A673 (cell line): Measurements from ENCODE around the gene TES. TPM values are rescaled to one million over a fixed set of nuclear protein-coding genes. Genes with fewer than 3 reads are reported as not detected.

Experiments used
- BruUV-seq: library from RNA; stranded (reverse); fragments of 400-500 nt; replicated peaks from 2 replicates; lab custom pipeline; 2021; lab: Mats Ljungman, UMichigan
- CTCF ChIA-PET: fragments of 300-600 bp; sonication (Branson Sonifier 250); formaldehyde crosslinking; loops from one replicate; lab custom pipeline; 2022; ENCODE audit warnings: antibody characterized with exemption; lab: Charles Lee
- POLR2A ChIA-PET: fragments of 300-600 bp; sonication (Branson Sonifier 250); formaldehyde crosslinking; loops from one replicate; lab custom pipeline; 2022; ENCODE audit warnings: antibody characterized with exemption; ENCODE audit not compliant: low non-redundant PET; lab: Charles Lee
- DNase-seq: peaks from one replicate; pipeline ENCODE4 v3.0.0-alpha.2; 2015; ENCODE audit warnings: low spot score
- H3K27ac ChIP-seq: fragments of 200-600 bp; sonication (generic); 2 replicates; pipeline ENCODE4 v1.5.1; 2016; ENCODE audit warnings: mixed run types, low read depth, mild to moderate bottlenecking, mixed read lengths, antibody characterized with exemption, low read length; ENCODE audit not compliant: poor library complexity, severe bottlenecking
- H3K27me3 ChIP-seq: fragments of 200-600 bp; sonication (generic); replicated peaks from 2 replicates; pipeline ENCODE4 v1.6.1; 2017; ENCODE audit warnings: mixed run types, low read depth, mild to moderate bottlenecking, mixed read lengths, antibody characterized with exemption, low read length; ENCODE audit not compliant: insufficient read depth, poor library complexity
- H3K36me3 ChIP-seq: fragments of 200-600 bp; sonication (generic); 2 replicates; pipeline ENCODE4 v1.6.1; 2016; ENCODE audit warnings: mixed run types, mild to moderate bottlenecking, mixed read lengths, antibody characterized with exemption, low read length; ENCODE audit not compliant: insufficient read depth, poor library complexity, severe bottlenecking
- H3K4me1 ChIP-seq: fragments of 200-600 bp; sonication (generic); 2 replicates; pipeline ENCODE4 v1.6.1; 2017; ENCODE audit warnings: mixed run types, mild to moderate bottlenecking, mixed read lengths, antibody characterized with exemption, low read length; ENCODE audit not compliant: insufficient read depth, poor library complexity, severe bottlenecking
- H3K4me3 ChIP-seq: fragments of 200-600 bp; sonication (generic); 2 replicates; pipeline ENCODE4 v1.5.1; 2016; ENCODE audit warnings: low read depth, mixed run types, mild to moderate bottlenecking, mixed read lengths, low read length; ENCODE audit not compliant: poor library complexity, severe bottlenecking
- H3K9me3 ChIP-seq: fragments of 200-600 bp; sonication (generic); 2 replicates; pipeline ENCODE4 v1.6.1; 2016; ENCODE audit warnings: mixed run types, low read depth, mild to moderate bottlenecking, mixed read lengths, antibody characterized with exemption, low read length; ENCODE audit not compliant: poor library complexity, severe bottlenecking
- EZH2 ChIP-seq: fragments of 200-600 bp; sonication (generic); IDR thresholded peaks from 2 replicates; pipeline ENCODE4 v1.6.1; 2017; ENCODE audit warnings: borderline replicate concordance, low read depth, mild to moderate bottlenecking, mixed read lengths, antibody characterized with exemption, low read length; ENCODE audit not compliant: poor library complexity, severe bottlenecking
- intact Hi-C: fragments of 100-400 bp; cut with micrococcal nuclease; formaldehyde crosslinking; loops from one replicate; pipeline ENCODE4 v1.10.0; 2022; ENCODE audit not compliant: unreplicated experiment
- total RNA-seq: library from RNA; stranded (reverse); gene quantifications from 2 replicates; pipeline ENCODE4 v1.2.3, GENCODE V29; 2021
- TF ChIP-seq, protein P1 (sequence below): fragments of 300-800, 200-600 bp; sonication (generic); conservative IDR thresholded peaks from 2 replicates; pipeline ENCODE4 v1.5.1; 2017; ENCODE audit warnings: low read depth, mild to moderate bottlenecking, antibody characterized with exemption, low read length, moderate library complexity, mixed read lengths

Gene TES
- total RNA-seq, 1 experiment from 2014 or later: 121 TPM

DNA sequence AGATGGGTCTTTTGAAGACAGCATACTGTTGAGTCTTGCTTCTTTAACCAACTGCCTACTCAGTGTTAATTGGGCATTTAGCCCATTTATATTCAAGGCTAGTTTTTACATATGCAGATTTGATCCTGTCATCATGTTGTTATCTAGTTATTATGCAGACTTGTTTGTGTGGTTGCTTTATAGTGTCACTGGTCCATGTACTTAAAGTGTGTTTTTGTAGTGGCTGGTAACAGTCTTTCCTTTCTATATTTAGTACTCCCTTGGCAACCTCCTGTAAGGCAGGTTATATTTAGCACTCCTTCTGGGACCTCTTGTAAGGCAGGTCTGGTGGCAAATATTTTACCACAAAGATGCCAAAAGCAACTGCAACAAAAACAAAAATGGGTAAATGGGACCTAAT, 66.7 kb downstream of the TES start:
- TF ChIP-seq EZH2: no peak
- TF ChIP-seq, protein P1, sequence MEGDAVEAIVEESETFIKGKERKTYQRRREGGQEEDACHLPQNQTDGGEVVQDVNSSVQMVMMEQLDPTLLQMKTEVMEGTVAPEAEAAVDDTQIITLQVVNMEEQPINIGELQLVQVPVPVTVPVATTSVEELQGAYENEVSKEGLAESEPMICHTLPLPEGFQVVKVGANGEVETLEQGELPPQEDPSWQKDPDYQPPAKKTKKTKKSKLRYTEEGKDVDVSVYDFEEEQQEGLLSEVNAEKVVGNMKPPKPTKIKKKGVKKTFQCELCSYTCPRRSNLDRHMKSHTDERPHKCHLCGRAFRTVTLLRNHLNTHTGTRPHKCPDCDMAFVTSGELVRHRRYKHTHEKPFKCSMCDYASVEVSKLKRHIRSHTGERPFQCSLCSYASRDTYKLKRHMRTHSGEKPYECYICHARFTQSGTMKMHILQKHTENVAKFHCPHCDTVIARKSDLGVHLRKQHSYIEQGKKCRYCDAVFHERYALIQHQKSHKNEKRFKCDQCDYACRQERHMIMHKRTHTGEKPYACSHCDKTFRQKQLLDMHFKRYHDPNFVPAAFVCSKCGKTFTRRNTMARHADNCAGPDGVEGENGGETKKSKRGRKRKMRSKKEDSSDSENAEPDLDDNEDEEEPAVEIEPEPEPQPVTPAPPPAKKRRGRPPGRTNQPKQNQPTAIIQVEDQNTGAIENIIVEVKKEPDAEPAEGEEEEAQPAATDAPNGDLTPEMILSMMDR: no peak
- intact Hi-C loops: no loop called here
- Histone ChIP-seq H3K9me3 (no peaks in the 10 kb centered on the region), H3K4me1 (peaks cover 12% of the 10 kb centered on the region), H3K4me3 (no peak overlapping the region), H3K27ac (no peak overlapping the region), H3K36me3 (no peaks in the 10 kb centered on the region), H3K27me3 (no peaks in the 10 kb centered on the region)
- BruUV-seq: TSS peak; percentile 13
- DNase-seq: no peak
- ChIA-PET CTCF (no interaction called here), POLR2A (no interaction called here)

- CTCF ChIA-PET: no interaction called here
- POLR2A ChIA-PET: no interaction called here
- Histone ChIP-seq H3K4me3 (no peak overlapping the region), H3K9me3 (no peaks in the 10 kb centered on the region), H3K36me3 (no peaks in the 10 kb centered on the region), H3K4me1 (peaks cover 6% of the 10 kb centered on the region), H3K27ac (no peak overlapping the region), H3K27me3 (no peaks in the 10 kb centered on the region)
- no peak for DNase-seq
- TF ChIP-seq EZH2: no peak
- TF ChIP-seq, protein P1: no peak
- no TSS peak for BruUV-seq
- intact Hi-C loops: no loop called here
Measured at GRCh38 chr7:116279217-116279616, 68.9 kb downstream of the TES start.

DNA sequence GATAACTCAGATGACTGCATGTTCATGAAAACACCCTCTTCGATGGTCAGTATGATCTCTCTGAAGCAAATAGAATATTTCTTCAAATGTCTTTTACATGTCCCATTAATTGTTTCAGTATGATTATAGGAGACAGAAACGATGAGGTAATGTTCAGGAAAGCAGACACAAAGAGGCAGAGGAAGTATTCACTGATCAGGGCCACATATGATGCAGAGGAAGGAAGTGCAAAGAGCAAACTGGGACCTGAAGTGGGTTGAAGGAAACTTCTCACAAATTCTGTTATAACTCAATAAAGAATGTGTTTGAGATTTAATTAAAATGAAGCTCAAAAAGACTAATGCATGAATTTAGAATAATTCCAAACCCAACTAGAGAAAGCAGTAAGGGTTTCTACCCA, 70.5 kb downstream of the TES start:
- TF ChIP-seq, protein P1: no peak
- no peak for TF ChIP-seq EZH2
- H3K4me1 ChIP-seq: peaks cover 6% of the 10 kb centered on the region
- DNase-seq: no peak
- BruUV-seq: no TSS peak
- H3K4me3 ChIP-seq: no peak overlapping the region
- no peaks in the 10 kb centered on the region for H3K9me3 ChIP-seq
- H3K36me3 ChIP-seq: no peaks in the 10 kb centered on the region
- CTCF ChIA-PET: no interaction called here
- H3K27ac ChIP-seq: no peak overlapping the region
- POLR2A ChIA-PET: no interaction called here
- intact Hi-C loops: no loop called here
- H3K27me3 ChIP-seq: no peaks in the 10 kb centered on the region
